TTC549 (cell line): ENCODE data around the gene RPL15.
"Not testable (repeated sequence)": the region's sequence is repeated elsewhere in the genome, so short reads cannot be mapped to it uniquely, and the experiment has no call there.

Experiments
- FAIRE-seq: peaks from 2 replicates; lab custom pipeline; 2012; peaks lifted over from hg19 to GRCh38; lab: Jason Lieb, UNC

The RPL15 gene

DNA sequence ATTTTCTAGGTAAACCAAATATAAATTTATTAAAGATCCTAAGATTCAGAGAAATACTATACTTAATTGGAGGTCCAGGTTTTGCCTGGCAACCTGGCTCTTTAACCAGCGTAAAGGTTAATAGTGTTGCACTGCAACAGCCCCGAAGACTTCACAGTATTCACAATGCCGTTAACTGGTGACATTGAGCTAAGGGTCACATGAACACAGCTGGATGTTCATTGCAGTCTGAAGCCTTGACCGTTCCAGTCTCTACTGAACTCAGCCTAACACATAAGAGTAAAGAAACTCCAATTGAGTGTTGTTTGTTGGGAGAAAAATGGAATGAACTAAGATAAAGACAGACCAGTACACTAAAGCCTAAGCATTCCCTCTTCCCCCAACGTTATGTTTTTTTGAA lies 27.0 kb upstream of the RPL15 start:
- FAIRE-seq = no peak

DNA sequence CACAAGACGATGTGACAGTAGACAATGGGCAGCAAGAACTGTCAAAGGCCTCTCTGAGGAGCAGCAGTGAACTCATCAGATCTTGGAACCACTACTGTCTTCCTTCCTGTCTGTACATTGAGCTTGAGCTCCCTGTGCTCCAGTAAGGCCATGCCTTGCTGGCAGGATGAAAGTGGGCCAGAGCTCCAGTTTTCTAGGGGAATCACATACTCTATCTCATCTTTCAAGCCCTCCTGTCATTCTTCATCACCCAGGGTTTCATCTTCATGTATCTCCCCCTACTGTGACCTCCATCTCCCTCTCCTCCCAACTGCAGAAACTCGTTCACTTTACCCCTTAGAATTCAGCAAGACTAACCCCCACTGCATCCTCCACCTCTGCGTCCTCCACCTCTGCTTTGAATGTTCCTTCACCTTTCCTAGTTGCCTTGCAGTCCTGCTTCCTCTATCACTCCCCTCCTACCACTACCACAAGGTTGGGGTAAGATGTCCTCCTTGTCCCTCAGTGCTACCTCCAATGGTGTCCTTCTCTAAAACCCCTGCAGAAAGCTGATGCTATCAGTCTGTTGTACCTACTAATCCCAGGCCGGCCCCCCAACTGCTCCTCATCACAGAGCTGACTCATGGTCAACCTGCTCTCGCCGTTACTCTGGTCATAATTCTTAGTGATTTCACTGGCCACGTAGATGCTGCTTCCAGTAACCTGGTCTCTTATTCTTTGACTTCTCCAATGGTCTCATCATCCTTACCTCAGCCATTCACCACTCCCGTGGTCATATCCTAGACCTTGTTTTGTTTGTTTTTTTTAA lies 22.5 kb upstream of the RPL15 start:
- no peak for FAIRE-seq

DNA sequence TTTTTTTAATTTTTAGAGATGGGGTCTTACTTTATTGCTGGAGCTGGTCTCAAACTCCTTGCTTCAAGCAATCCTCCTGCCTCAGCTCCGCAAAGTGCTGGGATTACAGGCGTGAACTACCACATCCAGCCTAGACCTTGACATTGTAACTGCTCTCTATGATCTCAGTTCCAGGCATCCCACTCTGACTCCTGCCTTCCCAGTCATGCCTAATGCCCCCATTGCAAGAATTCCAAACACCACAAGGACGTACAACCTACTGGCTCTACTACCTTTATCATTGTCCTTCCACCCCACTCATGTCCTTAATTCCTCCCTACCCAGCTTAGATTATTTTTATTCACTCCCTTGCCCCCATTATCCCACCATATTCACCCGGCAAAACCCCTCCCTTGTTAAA lies 21.8 kb upstream of the RPL15 start:
- FAIRE-seq = no peak

DNA sequence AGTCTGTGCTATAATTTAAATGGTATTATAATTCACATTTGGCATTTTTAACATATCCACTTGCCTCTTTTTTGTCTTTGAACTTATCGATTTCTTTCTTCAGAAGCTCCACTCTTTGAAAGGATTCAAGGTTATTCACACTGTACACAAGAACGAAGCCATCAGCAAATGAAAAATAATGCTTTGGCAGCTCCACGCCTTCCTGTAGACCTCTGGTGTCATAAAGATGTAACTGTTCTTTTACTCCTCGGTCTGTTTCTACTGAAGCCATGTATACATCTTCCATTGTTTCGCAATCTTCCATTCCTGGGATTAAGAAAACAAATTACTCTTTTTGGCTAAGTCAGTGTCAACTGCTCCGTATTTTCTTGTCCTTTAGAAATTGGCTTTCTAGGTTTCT lies 16.2 kb upstream of the RPL15 start:
- FAIRE-seq = no peak

DNA sequence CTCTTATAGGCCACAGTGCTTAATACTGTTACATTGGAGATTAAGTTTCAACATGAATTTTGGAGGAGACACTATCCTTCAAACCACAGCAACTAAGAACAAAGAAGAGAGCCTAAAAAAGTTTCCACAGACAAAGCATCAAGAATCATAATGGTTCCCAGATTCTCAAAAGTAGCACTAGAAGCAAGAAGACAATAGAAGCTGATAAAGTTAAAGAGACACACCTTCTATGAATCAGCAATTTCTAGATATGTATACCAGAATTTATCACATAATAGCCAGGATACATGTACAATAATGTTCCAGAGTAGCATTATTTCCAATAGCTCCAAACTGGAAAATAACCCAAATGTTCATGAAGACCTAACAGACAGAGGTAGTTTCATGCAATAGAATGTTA lies 12.4 kb upstream of the RPL15 start:
- FAIRE-seq = no peak

DNA sequence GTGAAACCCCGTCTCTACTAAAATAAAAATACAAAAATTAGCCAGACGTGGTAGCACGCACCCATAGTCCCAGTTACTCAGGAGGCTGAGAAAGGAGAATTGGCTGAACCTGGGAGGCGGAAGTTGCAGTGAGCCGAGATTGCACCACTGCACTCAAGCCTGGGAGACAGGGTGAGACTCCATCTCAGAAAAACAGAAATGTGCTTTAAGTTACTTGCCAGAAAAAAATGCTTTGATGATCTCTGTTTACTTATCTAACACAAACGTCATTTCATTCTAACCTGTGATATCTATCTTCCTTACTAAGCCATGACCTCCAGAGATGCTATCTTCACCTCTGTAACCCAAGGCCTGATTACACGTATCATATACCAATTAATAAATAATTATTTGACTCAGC lies 7.6 kb upstream of the RPL15 start:
- no peak for FAIRE-seq

DNA sequence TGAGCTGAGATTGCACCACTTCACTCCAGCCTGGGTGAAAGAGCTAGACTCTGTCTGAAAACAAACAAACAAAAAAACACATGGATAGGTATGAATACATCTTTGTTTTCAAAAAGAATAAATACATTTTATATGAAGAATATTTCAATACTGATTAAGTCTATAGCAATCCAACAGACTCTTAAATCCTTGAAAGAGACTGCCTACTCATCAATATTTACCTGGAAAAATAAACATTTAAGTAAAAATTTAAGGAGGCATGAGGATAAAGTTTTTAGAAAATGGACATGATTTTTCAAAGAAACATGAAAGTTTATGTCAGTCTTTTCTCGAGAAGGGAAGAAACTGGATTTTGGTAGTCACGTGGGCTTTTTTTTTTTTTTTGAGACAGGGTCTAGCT lies 5.5 kb upstream of the RPL15 start:
- no peak for FAIRE-seq

DNA sequence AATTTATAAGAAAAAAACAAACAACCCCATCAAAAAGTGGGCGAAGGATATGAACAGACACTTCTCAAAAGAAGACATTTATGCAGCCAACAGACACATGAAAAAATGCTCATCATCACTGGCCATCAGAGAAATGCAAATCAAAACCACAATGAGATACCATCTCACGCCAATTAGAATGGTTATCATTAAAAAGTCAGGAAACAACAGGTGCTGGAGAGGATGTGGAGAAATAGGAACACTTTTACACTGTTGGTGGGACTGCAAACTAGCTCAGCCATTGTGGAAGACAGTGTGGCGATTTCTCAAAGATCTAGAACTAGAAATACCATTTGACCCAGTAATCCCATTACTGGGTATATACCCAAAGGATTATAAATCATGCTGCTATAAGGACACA lies 4.6 kb upstream of the RPL15 start:
- not testable (repeated sequence) for FAIRE-seq

DNA sequence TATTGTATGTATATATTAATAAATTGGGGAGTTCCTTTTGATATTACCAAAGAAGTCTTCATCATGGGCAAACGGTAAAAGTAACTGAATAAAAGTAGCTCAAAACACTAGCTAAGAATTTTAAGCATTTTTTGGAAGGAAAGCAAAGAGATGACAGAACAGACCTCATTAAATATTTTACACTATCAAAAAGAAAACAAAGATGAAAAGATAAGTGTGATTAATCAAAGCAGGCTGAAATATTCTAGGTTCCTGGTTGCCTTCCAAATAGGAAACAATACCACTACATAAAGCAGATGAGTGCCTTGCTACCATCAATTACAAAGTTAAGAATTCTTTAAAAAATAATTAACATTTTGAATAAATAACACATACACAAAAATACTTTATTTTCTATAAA lies 3.8 kb upstream of the RPL15 start:
- no peak for FAIRE-seq

DNA sequence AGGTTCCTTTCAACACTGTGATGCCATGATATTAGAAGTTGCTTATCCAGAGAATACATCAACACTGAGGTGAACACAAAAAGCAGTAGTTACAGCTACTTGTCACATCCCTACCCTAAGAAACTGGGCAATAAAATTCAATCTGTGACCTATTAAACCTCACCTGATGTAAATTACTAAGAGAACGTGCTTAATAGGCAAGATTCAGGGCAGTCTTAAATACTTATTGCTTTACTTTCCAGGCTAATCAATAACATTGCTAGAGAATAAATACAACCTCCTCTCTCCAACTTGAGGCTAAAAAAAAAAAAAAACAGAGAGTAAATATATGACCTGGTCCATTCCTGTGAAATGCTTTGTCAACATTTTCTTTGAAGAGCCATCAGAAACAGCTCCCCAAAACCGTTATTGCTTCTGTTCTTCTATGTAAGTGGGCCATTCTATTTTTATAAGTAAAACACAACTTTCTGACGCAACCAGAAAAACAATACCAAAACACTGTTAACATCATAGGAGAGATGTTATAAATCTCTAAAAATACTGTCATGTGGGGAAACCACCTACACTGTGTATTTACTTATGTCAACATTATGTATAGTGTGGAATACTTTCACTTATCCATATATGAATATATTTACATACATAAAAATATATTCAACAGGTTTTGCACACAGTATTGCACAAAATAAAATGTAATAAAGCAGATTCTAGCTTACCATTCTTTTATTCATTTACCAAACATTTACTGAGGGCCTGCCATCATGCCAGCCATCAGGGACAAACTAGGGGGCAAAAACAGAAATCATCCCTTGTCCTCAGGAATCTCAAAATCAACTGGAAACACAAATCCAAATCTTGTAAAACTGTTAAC lies 2.8 kb upstream of the RPL15 start:
- FAIRE-seq = no peak

DNA sequence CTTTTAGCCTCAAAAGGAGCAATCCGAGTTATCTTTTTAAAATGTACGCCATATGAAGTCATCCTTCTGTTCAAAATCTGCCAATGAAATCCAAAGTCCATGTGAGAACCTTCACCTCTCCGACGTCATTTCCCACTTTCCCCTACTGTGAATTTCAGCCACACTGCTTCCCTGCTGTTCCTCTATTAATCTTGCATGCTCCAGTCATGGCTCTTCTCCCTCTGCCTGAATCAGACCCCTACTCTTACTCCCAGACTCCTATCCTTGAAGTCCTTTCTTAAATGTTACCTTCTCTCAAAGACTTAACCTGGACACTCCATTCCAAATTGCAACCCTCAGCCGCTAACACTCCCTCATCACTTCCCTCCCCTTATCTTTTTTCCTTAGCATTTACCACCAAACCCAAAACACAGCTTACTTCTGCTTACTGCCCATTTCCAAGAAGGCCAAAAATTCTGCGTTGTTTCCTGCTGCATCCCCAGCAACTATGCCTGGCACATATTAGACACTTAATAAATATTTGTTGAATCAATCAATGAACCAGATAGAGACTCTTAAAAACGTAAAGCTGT lies 1.3 kb upstream of the RPL15 start:
- FAIRE-seq = no peak

DNA sequence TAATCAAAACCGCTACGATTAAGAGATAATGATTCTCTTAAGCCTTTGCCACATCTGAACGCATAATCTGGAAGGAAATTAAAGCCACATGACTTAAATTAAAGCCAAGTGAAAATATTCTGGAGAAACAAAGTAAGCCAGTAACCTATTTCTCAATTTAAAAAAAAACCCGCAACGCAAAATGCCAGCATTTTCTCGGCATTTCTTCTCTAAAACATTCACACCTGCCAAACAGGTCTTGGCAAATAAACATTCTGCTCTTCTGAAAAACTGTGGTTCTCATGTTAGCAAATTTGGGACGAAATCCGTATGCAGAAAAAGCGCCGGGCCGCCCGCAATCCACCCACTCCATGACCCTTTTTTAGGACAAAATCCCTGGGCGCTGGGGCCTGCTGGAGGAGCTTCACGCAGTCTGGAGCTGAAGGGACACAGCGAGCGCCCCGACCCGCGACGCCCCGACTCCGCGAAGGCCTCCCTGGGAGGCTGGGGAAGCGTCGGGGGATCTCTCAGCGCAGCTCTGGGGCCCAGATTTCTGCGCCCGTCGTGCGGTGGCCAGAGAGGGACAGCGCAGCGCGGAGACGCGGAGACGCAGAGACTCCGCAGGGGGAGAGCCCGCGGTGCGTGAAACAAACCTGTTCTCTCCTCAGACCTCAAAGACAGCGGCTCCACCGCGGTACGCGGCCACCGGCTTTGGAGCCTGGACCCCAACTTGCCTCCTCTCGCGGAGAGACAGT lies 613 bp upstream of the RPL15 start:
- FAIRE-seq = no peak

DNA sequence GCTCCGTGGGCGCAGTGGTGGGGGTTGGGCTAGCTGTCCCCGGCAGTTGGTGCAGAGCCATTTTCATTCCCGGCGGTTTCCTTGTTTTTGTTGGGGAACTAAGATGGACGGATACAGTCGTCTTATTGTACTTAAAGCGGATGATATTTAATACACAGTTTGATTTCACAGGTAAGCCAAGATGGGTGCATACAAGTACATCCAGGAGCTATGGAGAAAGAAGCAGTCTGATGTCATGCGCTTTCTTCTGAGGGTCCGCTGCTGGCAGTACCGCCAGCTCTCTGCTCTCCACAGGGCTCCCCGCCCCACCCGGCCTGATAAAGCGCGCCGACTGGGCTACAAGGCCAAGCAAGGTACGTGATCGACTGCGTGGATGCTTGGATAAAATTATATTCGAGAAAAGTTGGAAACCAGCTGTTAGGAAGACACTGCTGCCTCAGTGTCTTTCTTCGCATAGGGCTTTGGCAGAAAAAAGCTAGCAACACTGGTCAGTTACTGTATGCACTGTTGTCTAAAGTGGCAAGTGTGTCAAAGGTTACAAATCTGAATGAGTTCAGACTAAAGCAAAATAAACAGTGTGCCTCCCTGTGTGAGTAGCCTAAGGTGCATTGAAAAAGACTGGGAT lies 859 bp downstream of the RPL15 start:
- FAIRE-seq = not testable (repeated sequence)

DNA sequence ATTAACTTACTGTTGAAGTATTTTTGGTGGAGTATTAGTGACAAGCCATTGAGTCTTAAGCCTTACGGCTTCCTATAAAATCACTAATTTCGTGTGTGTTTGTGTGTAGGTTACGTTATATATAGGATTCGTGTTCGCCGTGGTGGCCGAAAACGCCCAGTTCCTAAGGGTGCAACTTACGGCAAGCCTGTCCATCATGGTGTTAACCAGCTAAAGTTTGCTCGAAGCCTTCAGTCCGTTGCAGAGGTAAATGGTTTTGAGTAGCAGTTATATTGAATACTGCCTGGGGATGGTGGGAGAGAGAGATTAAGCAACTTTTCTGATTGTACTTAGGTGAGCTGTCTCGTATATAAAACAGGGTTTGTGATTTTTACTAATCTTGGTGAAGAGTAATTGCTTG lies 1.4 kb downstream of the RPL15 start:
- not testable (repeated sequence) for FAIRE-seq

DNA sequence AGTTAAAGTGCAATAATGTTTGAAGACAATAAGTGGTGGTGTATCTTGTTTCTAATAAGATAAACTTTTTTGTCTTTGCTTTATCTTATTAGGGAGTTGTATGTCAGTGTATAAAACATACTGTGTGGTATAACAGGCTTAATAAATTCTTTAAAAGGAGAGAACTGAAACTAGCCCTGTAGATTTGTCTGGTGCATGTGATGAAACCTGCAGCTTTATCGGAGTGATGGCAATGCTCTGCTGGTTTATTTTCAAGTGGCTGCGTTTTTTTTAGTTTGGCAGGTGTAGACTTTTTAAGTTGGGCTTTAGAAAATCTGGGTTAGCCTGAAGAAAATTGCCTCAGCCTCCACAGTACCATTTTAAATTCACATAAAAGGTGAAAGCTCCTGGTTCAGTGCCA lies 2.7 kb downstream of the RPL15 start:
- FAIRE-seq = no peak

DNA sequence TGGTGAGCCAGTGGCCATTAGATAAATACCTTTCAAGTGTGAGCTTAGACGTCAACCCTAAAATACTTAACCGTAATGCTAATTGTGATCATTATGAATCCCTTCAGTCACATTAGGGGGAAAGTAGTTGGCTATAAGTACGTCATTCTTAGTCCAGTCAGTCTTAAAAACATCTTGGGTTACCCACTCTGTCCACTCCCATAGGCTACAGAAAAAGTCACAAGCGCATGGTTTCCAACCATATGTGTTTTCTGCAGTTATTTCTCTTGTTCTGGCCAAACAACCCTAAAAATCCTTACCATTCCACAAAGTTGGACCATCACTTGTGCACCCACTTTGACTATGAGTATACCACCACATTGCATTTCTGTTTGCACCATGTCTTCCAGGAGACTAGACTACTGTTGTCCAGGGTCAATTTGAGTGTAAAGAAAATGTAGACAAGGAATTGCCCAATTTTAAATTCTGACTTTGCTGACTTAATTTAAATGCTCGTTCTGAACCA lies 3.3 kb downstream of the RPL15 start:
- FAIRE-seq = no peak

DNA sequence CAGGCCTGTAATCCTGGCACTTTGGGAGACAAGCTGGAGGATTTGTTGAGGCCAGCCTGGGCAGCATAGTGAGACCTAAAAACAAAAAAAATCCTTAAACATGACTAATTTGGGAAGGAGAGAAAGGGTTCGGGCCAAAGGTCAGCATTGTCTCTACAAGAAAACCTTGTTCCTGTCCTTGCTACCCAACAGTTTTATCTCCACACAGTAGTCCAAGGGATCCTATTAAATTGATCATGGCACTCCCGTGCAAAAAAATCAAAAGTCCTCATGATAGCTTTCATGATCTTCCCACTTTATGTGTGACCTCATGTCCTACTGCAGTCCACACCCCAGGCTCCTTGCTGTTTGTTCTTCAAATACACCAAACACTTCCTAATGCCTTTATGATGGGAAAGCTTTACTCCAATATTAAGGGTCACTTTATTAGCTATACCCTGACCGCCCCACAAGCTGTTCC lies 4.2 kb downstream of the RPL15 start:
- FAIRE-seq = no peak

DNA sequence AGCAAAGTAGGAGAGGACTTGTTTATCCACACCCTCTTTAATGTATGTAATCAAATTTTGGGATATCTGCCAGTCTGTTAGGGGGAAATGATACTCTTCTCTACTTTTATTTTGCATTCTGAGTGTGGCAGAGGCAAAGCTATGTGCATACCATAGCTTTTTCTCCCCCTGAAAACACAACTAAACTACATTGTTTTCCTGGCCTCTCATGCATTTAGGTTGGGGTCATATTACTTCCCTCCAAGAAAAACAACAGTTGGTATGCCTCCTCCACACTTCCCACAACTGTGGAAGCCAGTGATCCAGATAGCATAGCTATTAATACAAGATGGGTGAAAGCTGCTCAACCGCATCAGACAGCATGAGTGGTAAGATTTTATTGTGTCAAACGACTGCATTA lies 6.9 kb downstream of the RPL15 start:
- FAIRE-seq = no peak

DNA sequence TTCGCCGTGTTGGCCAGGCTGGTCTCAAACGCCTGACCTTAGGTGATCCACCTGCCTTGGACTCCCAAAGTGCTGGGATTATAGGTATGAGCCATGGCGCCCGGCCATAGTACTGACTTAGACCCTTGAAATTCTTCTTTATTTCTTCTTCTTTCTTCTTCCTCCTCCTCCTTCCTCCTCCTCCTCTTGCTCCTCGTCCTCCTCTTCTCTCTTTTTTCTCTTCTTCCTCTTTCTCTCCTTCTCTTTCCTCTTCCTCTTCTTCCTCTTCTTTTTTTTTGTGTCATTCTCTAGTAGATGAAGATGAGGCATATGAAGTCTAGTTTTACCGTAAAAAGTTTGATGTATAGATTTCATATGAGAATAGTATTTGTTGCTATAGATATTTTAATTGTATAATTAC lies 9.3 kb downstream of the RPL15 start:
- no peak for FAIRE-seq

DNA sequence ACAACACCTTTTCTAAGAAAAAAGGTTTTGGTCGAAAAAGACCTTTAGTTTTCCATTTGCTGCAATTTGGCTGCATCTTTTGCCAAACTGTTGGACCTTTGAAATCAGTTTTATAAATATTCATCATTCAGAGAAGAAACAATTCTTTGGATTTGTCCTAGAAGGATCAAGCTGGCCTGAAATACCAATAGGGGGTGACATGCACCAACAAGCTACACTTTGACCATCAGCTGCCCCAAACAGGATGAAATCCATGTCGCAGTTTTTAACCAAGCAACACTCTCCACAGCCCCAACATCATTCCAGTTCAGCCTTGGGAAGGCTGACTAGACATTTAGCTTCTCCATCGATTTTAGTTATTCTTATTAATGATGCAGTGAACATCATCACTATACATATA lies 9.8 kb downstream of the RPL15 start:
- FAIRE-seq = no peak

DNA sequence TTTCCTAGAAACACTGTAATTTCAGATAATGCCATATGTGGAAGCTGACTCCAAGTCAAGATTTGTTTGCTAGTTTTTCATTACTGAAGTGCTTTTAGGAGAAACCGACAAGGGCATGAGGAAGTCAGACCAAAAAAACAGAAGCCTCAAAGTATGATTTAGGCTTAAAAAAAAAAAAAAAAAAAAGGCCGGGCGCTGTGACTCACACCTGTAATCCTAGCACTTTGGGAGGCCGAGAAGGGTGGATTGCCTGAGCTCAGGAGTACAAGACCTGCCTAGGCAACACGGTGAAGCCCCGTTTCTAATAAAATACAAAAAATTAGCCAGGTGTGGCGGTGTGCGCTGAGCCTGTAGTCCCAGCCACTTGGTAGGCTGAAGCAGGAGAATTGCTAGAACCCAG lies 11.6 kb downstream of the RPL15 start:
- no peak for FAIRE-seq

DNA sequence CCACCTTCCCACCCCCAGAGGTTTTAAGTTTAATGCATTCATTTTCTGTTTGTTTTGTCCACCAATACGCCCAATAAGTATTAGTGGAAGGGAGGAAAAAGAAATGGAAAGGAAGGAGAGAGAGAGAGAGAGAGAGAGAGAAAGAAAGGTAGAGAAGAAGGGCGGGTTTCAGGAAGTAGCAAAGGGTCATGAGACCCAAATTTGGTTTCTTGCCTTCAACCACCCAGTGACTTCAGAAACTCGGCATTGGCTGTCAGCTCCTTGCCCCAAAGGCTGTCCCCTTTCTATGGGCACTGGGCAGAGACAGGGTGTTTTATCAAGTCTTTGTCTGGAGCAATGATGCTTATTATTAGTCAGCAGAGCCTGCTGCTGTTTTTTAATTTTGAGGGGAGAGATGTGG lies 14.7 kb downstream of the RPL15 start:
- FAIRE-seq = no peak
